Upper lobe of left lung (tissue), 4 donors: ENCODE results near the gene FLCN.

Experiments
- CTCF ChIP-seq, 6 experiments: fragments of 450-650 bp in 4 of 6; fragments of 200-600 bp in 2 of 6; sonication (generic) in 2 of 6; IDR thresholded peaks; one replicate each; pipeline ENCODE4 v1.5.1; 2016 to 2019; ENCODE audit warnings: antibody characterized with exemption in 6 of 6
- POLR2A ChIP-seq, 4 donors: fragments of 450-650 bp; IDR thresholded peaks; one replicate each; pipeline ENCODE4 v1.5.1; 2016 to 2017; ENCODE audit warnings: antibody characterized with exemption in 4 of 4, mild to moderate bottlenecking in 2 of 4
- POLR2AphosphoS5 ChIP-seq, 2 donors: sonication (generic); formaldehyde crosslinking; IDR thresholded peaks; one replicate each; pipeline ENCODE4 v1.5.1; 2017; ENCODE audit warnings: antibody characterized with exemption in 2 of 2

- no peak for TF ChIP-seq CTCF (IDR thresholded peaks at IDR 0.05)
- no peak for TF ChIP-seq POLR2AphosphoS5 (IDR thresholded peaks at IDR 0.05)
- TF ChIP-seq POLR2A (IDR thresholded peaks at IDR 0.05), result peak in 1 of 4 donors; percentile 14
Measured at GRCh38 chr17:17236295-17237025, 508 bp downstream of the FLCN start.
